ENCODE data around the gene FOXP2. TPM values are rescaled to one million over a fixed set of nuclear protein-coding genes. Genes with fewer than 3 reads are reported as not detected.

The FOXP2 gene
- total and polyA plus RNA-seq, 9 of the 15 experiments (the other 6 are each of a cell fraction or from before 2014, with no cell fraction given): not detected

DNA sequence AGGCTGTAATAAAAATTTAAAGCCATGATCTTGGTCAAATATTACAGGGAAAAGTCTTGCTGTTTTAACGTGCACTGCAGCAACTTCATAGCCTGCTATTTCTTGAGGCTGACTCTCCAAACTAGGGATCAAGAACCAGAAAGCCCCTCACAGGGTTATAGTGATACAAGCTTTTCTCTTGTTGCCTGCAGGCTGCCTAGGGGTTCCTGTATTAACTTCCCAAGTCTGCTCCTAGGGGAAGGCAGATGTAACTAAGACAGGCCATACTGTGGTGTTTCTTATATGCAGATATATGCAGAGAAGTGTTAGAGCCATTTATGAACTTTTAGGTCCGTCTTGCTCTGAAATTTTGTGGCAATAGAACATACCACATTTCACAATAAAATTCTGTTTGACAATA is 175.7 kb downstream of the FOXP2 start:
- H3K9me3 ChIP-seq (replicated peaks; ENCODE audit: control insufficient read depth, insufficient read depth, low read depth, low read length): no peaks in the 10 kb centered on the region
- POLR2A ChIA-PET: no interaction called here
- BruUV-seq (replicated peaks): no TSS peak

More for the DNA sequence above, 175.7 kb downstream of the FOXP2 start:
- Histone ChIP-seq H2AFZ (ENCODE audit: low read depth, low read length) (no peak overlapping the region), H3K79me2 (ENCODE audit: control insufficient read depth, insufficient read depth, low read length) (no peaks in the 10 kb centered on the region), H3K27ac (ENCODE audit: extremely low read depth, low read depth, low read length) (no peak overlapping the region), H3K36me3 (ENCODE audit: control insufficient read depth, insufficient read depth, low read length) (no peaks in the 10 kb centered on the region), H3K4me2 (ENCODE audit: insufficient read depth, low read length) (no peak overlapping the region), H3K4me3 (no peak overlapping the region), H3K4me1 (replicated peaks in 1 of 2; ENCODE audit: control insufficient read depth in 2 of 2, insufficient read depth in 2 of 2, low read length in 2 of 2) (no peaks in the 10 kb centered on the region), H3K9me1 (ENCODE audit: control insufficient read depth, insufficient read depth, low read length) (no peaks in the 10 kb centered on the region), H4K20me1 (replicated peaks; ENCODE audit: control insufficient read depth, insufficient read depth, low read length) (no peaks in the 10 kb centered on the region), H3K27me3 (ENCODE audit: control insufficient read depth in 2 of 2, insufficient read depth in 2 of 2, low read length in 2 of 2) (no peaks in the 10 kb centered on the region), H3K9ac (ENCODE audit: insufficient read depth in 1 of 2, low read depth in 2 of 2, low read length in 2 of 2) (no peak overlapping the region)
- 0% methylated on average over 2 of the region's 2 CpGs for WGBS (ENCODE audit: insufficient coverage, low coverage, missing lambda C conversion rate)
- FAIRE-seq (no peak), ATAC-seq (no peak), DNase-seq (ENCODE audit: extremely low read depth in 1 of 4, low spot score in 3 of 4) (no peak)
- CTCF ChIA-PET (ENCODE audit: low intra/inter-chr PET ratio): no interaction called here
- no peak for TF ChIP-seq TEAD4 (IDR thresholded peaks at IDR 0.05; ENCODE audit: low read length)
- no peak for TF ChIP-seq TEAD4 (CRISPR knock-in tag; IDR thresholded peaks at IDR 0.05; ENCODE audit: borderline replicate concordance)
- TF ChIP-seq HMG20B (CRISPR knock-in tag; IDR thresholded peaks at IDR 0.05): no peak
- TF ChIP-seq ZZZ3 (IDR thresholded peaks at IDR 0.05): no peak
- no peak for TF ChIP-seq ZEB2 (IDR thresholded peaks at IDR 0.05)
- no peak for TF ChIP-seq NUFIP1 (IDR thresholded peaks at IDR 0.05; ENCODE audit: partially characterized antibody)
- TF ChIP-seq ZNF24 (IDR thresholded peaks at IDR 0.05): no peak
- TF ChIP-seq, protein P1, sequence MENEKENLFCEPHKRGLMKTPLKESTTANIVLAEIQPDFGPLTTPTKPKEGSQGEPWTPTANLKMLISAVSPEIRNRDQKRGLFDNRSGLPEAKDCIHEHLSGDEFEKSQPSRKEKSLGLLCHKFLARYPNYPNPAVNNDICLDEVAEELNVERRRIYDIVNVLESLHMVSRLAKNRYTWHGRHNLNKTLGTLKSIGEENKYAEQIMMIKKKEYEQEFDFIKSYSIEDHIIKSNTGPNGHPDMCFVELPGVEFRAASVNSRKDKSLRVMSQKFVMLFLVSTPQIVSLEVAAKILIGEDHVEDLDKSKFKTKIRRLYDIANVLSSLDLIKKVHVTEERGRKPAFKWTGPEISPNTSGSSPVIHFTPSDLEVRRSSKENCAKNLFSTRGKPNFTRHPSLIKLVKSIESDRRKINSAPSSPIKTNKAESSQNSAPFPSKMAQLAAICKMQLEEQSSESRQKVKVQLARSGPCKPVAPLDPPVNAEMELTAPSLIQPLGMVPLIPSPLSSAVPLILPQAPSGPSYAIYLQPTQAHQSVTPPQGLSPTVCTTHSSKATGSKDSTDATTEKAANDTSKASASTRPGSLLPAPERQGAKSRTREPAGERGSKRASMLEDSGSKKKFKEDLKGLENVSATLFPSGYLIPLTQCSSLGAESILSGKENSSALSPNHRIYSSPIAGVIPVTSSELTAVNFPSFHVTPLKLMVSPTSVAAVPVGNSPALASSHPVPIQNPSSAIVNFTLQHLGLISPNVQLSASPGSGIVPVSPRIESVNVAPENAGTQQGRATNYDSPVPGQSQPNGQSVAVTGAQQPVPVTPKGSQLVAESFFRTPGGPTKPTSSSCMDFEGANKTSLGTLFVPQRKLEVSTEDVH (IDR thresholded peaks at IDR 0.05; ENCODE audit: low read depth, partially characterized antibody): no peak
- TF ChIP-seq, protein P2, sequence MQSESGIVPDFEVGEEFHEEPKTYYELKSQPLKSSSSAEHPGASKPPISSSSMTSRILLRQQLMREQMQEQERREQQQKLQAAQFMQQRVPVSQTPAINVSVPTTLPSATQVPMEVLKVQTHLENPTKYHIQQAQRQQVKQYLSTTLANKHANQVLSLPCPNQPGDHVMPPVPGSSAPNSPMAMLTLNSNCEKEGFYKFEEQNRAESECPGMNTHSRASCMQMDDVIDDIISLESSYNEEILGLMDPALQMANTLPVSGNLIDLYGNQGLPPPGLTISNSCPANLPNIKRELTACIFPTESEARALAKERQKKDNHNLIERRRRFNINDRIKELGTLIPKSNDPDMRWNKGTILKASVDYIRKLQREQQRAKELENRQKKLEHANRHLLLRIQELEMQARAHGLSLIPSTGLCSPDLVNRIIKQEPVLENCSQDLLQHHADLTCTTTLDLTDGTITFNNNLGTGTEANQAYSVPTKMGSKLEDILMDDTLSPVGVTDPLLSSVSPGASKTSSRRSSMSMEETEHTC (IDR thresholded peaks at IDR 0.05): no peak
- no peak for TF ChIP-seq GABPB2 (CRISPR knock-in tag; conservative IDR thresholded peaks at IDR 0.05)
- no peak for TF ChIP-seq CBFB (CRISPR knock-in tag; IDR thresholded peaks at IDR 0.05)
- TF ChIP-seq ADNP (tag; IDR thresholded peaks at IDR 0.05): no peak
- no peak for TF ChIP-seq HCFC1 (IDR thresholded peaks at IDR 0.05; ENCODE audit: low read depth, low read length)
- TF ChIP-seq RAD21 (CRISPR knock-in tag; conservative IDR thresholded peaks at IDR 0.05 in 1 of 2, IDR thresholded peaks at IDR 0.05 in 1 of 2): no peak
- no peak for TF ChIP-seq CREM (IDR thresholded peaks at IDR 0.05; ENCODE audit: low read depth)
- TF ChIP-seq, protein P3, sequence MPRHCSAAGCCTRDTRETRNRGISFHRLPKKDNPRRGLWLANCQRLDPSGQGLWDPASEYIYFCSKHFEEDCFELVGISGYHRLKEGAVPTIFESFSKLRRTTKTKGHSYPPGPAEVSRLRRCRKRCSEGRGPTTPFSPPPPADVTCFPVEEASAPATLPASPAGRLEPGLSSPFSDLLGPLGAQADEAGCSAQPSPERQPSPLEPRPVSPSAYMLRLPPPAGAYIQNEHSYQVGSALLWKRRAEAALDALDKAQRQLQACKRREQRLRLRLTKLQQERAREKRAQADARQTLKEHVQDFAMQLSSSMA (CRISPR knock-in tag; IDR thresholded peaks at IDR 0.05): no peak
- in situ Hi-C loops (cut with MboI): no loop called here
- intact Hi-C loops (cut with micrococcal nuclease): no loop called here
